ENCODE data around the gene RAD21L1. TPM values are rescaled to one million over a fixed set of nuclear protein-coding genes. Genes with fewer than 3 reads are reported as not detected.

Gene RAD21L1
- total RNA-seq, 1 experiment from 2014 or later: not detected

GRCh38 chr20:1254254-1254653, 28.4 kb downstream of the RAD21L1 start:
- POLR2A ChIA-PET: no interaction called here
- Mint-ChIP-seq H3K36me3 (ENCODE audit: insufficient read depth, unreplicated experiment) (no peaks in the 10 kb centered on the region), H3K27me3 (ENCODE audit: insufficient read depth, unreplicated experiment) (peaks cover 10% of the 10 kb centered on the region), H3K4me3 (ENCODE audit: unreplicated experiment) (no peak overlapping the region), H3K4me1 (ENCODE audit: low read depth, unreplicated experiment) (no peaks in the 10 kb centered on the region), H3K27ac (ENCODE audit: unreplicated experiment) (no peak overlapping the region), H3K9me3 (ENCODE audit: unreplicated experiment) (peaks cover 14% of the 10 kb centered on the region)
- no peaks in the 10 kb centered on the region for H3K27me3 ChIP-seq (replicated peaks; ENCODE audit: control insufficient read depth, insufficient read depth, low read length)
- CTCF ChIA-PET: no interaction called here
- DNase-seq: no peak
- H3K36me3 ChIP-seq (ENCODE audit: control insufficient read depth, insufficient read depth, low read length): no peaks in the 10 kb centered on the region
- no peaks in the 10 kb centered on the region for H3K4me1 ChIP-seq
- no TSS peak for BruUV-seq (replicated peaks)
- H3K4me3 ChIP-seq (ENCODE audit: low read depth, low read length): no peak overlapping the region
- intact Hi-C loops (cut with micrococcal nuclease; ENCODE audit: unreplicated experiment): no loop called here
- H3K9me3 ChIP-seq: peaks cover 13% of the 10 kb centered on the region
- TF ChIP-seq CTCF (IDR thresholded peaks at IDR 0.05; ENCODE audit: insufficient read depth in 1 of 2, low read depth in 1 of 2, low read length in 1 of 2, severe bottlenecking in 1 of 2, unreplicated experiment in 1 of 2): no peak

- Histone ChIP-seq H3K9me3 (peaks cover 13% of the 10 kb centered on the region), H3K36me3 (ENCODE audit: control insufficient read depth, insufficient read depth, low read length) (no peaks in the 10 kb centered on the region), H3K27me3 (replicated peaks; ENCODE audit: control insufficient read depth, insufficient read depth, low read length) (no peaks in the 10 kb centered on the region), H3K4me1 (no peaks in the 10 kb centered on the region), H3K4me3 (ENCODE audit: low read depth, low read length) (no peak overlapping the region)
- Mint-ChIP-seq H3K4me3 (ENCODE audit: unreplicated experiment) (no peak overlapping the region), H3K4me1 (ENCODE audit: low read depth, unreplicated experiment) (no peaks in the 10 kb centered on the region), H3K9me3 (ENCODE audit: unreplicated experiment) (peaks cover 10% of the 10 kb centered on the region), H3K36me3 (ENCODE audit: insufficient read depth, unreplicated experiment) (no peaks in the 10 kb centered on the region), H3K27me3 (ENCODE audit: insufficient read depth, unreplicated experiment) (peaks cover 9% of the 10 kb centered on the region), H3K27ac (ENCODE audit: unreplicated experiment) (no peak overlapping the region)
- ChIA-PET CTCF (no interaction called here), POLR2A (no interaction called here)
- DNase-seq: no peak
- no TSS peak for BruUV-seq (replicated peaks)
- no peak for TF ChIP-seq CTCF (IDR thresholded peaks at IDR 0.05; ENCODE audit: insufficient read depth in 1 of 2, low read depth in 1 of 2, low read length in 1 of 2, severe bottlenecking in 1 of 2, unreplicated experiment in 1 of 2)
- intact Hi-C loops (cut with micrococcal nuclease; ENCODE audit: unreplicated experiment): no loop called here
Observed at GRCh38 chr20:1255675-1256074, 29.8 kb downstream of the RAD21L1 start.

- TF ChIP-seq CTCF (IDR thresholded peaks at IDR 0.05; ENCODE audit: insufficient read depth in 1 of 2, low read depth in 1 of 2, low read length in 1 of 2, severe bottlenecking in 1 of 2, unreplicated experiment in 1 of 2): no peak
- no peaks in the 10 kb centered on the region for H3K36me3 ChIP-seq (ENCODE audit: control insufficient read depth, insufficient read depth, low read length)
- Mint-ChIP-seq H3K4me1 (ENCODE audit: low read depth, unreplicated experiment) (no peaks in the 10 kb centered on the region), H3K27me3 (ENCODE audit: insufficient read depth, unreplicated experiment) (peaks cover 6% of the 10 kb centered on the region), H3K9me3 (ENCODE audit: unreplicated experiment) (no peaks in the 10 kb centered on the region), H3K36me3 (ENCODE audit: insufficient read depth, unreplicated experiment) (no peaks in the 10 kb centered on the region), H3K4me3 (ENCODE audit: unreplicated experiment) (no peak overlapping the region), H3K27ac (ENCODE audit: unreplicated experiment) (no peak overlapping the region)
- H3K4me1 ChIP-seq: no peaks in the 10 kb centered on the region
- ChIA-PET CTCF (no interaction called here), POLR2A (no interaction called here)
- no peaks in the 10 kb centered on the region for H3K27me3 ChIP-seq (replicated peaks; ENCODE audit: control insufficient read depth, insufficient read depth, low read length)
- intact Hi-C loops (cut with micrococcal nuclease; ENCODE audit: unreplicated experiment): loop anchor here (1.0 kb wide), 1 partner anchor 20 kb away; no protein-coding TSS in a partner anchor
- BruUV-seq (replicated peaks): no TSS peak
- peaks cover 7% of the 10 kb centered on the region; the same call in 1 of the 2 replicates for H3K9me3 ChIP-seq
- H3K4me3 ChIP-seq (ENCODE audit: low read depth, low read length): no peak overlapping the region
- DNase-seq: no peak
Observed at GRCh38 chr20:1263853-1264252, 38.0 kb downstream of the RAD21L1 start.

All from Caco-2 (cell line).